HL-60 (cell line): Measurements from ENCODE around the gene MTMR12.

ENCODE experiments used
- DNase-seq, 2 experiments: peaks; one replicate each; pipeline ENCODE4 v3.0.0-alpha.2; 2010 to 2020; ENCODE audit warnings: low read depth in 1 of 2, low spot score in 1 of 2
- H3K27ac ChIP-seq: fragments of 250-450 bp; sonication (Bioruptor Pico); replicated peaks from 2 replicates; pipeline ENCODE4 v1.5.1; 2020; ENCODE audit warnings: mild to moderate bottlenecking, moderate library complexity
- H3K27me3 ChIP-seq: fragments of 250-450 bp; sonication (Bioruptor Pico); 2 replicates; pipeline ENCODE4 v1.5.1; 2021; ENCODE audit warnings: mild to moderate bottlenecking, moderate library complexity; ENCODE audit not compliant: insufficient read depth, poor library complexity, severe bottlenecking
- H3K4me3 ChIP-seq: replicated peaks from 2 replicates; pipeline ENCODE4 v1.5.1; 2011; ENCODE audit warnings: mild to moderate bottlenecking, control low read depth, low read length; ENCODE audit not compliant: insufficient read depth
- GABPA ChIP-seq: IDR thresholded peaks from 2 replicates; pipeline ENCODE4 v1.6.1; 2012; ENCODE audit warnings: low read depth
- POLR2AphosphoS5 ChIP-seq: IDR thresholded peaks from 2 replicates; pipeline ENCODE4 v1.6.1; 2012; ENCODE audit warnings: low read depth
- SPI1 ChIP-seq: IDR thresholded peaks from 2 replicates; pipeline ENCODE4 v1.6.1; 2012; ENCODE audit warnings: low read depth, mild to moderate bottlenecking, borderline replicate concordance
- long read RNA-seq: library from polyadenylated mRNA; unstranded; transcript quantifications from one replicate; pipeline ENCODE4 v2.0.0, GENCODE V29; 2020
- TF ChIP-seq, protein P1 (sequence below): IDR thresholded peaks from 2 replicates; pipeline ENCODE4 v1.6.1; 2012; ENCODE audit warnings: low read depth; ENCODE audit not compliant: insufficient replicate concordance
- TF ChIP-seq, protein P2 (sequence below): IDR thresholded peaks from one replicate; pipeline ENCODE4 v1.5.1; 2011; ENCODE audit warnings: low read length, control low read depth, inconsistent platforms; ENCODE audit not compliant: insufficient read depth

Gene MTMR12, protein sequence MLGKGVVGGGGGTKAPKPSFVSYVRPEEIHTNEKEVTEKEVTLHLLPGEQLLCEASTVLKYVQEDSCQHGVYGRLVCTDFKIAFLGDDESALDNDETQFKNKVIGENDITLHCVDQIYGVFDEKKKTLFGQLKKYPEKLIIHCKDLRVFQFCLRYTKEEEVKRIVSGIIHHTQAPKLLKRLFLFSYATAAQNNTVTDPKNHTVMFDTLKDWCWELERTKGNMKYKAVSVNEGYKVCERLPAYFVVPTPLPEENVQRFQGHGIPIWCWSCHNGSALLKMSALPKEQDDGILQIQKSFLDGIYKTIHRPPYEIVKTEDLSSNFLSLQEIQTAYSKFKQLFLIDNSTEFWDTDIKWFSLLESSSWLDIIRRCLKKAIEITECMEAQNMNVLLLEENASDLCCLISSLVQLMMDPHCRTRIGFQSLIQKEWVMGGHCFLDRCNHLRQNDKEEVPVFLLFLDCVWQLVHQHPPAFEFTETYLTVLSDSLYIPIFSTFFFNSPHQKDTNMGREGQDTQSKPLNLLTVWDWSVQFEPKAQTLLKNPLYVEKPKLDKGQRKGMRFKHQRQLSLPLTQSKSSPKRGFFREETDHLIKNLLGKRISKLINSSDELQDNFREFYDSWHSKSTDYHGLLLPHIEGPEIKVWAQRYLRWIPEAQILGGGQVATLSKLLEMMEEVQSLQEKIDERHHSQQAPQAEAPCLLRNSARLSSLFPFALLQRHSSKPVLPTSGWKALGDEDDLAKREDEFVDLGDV
- long read RNA-seq, full-length matches to known transcripts = 13 of 18 reads
- long read RNA-seq, partial matches to known transcripts = 3 of 18 reads
- long read RNA-seq, other reads (novel, unspliced or antisense) = 2 of 18 reads

DNA sequence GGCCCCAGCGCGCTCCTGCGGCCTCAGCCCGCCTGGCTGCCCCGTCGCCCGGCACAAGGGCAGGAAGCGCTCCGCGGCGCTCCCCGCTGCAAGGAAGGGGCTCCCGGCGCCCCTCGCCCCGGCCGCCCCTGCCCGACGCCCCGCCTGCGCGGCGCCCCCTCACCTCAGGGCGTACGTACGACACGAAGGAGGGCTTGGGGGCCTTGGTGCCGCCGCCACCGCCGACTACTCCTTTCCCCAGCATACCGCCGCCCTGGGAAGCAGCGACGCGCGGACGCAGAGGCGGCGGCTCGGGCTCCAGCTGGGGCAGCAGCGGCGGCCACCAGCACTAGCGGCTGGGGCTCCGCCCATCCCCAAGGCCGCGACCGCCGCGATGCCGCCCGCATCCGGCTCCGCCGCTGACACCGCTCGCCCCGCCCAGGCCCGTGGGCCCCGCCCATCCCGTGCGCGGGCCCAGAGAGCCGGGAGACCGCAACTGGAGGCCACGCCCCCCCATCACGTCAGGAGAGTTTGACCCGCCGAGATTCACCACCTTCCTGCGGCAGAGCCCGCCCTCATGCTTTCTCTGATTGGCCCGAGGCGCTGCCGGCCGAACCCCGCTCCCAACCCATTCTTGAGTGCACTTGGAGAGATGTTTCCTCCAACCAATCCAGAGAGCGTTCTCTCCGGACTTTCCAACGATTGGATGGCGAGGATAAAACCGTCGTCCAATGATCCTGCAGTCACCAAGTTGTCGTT, at the start of gene MTMR12:
MTMR12 (minus strand) TSS at position 345 of the 738 bp plus-strand sequence; CDS start at position 244, 101 bp downstream.
- Histone ChIP-seq H3K27me3 (no peaks in the 10 kb centered on the region), H3K4me3 (peak within 1 kb of the TSS; percentile 74), H3K27ac (peak within 1 kb of the TSS; percentile 78)
- TF ChIP-seq, protein P1, sequence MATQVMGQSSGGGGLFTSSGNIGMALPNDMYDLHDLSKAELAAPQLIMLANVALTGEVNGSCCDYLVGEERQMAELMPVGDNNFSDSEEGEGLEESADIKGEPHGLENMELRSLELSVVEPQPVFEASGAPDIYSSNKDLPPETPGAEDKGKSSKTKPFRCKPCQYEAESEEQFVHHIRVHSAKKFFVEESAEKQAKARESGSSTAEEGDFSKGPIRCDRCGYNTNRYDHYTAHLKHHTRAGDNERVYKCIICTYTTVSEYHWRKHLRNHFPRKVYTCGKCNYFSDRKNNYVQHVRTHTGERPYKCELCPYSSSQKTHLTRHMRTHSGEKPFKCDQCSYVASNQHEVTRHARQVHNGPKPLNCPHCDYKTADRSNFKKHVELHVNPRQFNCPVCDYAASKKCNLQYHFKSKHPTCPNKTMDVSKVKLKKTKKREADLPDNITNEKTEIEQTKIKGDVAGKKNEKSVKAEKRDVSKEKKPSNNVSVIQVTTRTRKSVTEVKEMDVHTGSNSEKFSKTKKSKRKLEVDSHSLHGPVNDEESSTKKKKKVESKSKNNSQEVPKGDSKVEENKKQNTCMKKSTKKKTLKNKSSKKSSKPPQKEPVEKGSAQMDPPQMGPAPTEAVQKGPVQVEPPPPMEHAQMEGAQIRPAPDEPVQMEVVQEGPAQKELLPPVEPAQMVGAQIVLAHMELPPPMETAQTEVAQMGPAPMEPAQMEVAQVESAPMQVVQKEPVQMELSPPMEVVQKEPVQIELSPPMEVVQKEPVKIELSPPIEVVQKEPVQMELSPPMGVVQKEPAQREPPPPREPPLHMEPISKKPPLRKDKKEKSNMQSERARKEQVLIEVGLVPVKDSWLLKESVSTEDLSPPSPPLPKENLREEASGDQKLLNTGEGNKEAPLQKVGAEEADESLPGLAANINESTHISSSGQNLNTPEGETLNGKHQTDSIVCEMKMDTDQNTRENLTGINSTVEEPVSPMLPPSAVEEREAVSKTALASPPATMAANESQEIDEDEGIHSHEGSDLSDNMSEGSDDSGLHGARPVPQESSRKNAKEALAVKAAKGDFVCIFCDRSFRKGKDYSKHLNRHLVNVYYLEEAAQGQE = no peak
- TF ChIP-seq SPI1 (no peak), POLR2AphosphoS5 (0 out of 2 replicates have a peak, but pooled peaks have one; percentile 37), GABPA (no peak)
- TF ChIP-seq, protein P2, sequence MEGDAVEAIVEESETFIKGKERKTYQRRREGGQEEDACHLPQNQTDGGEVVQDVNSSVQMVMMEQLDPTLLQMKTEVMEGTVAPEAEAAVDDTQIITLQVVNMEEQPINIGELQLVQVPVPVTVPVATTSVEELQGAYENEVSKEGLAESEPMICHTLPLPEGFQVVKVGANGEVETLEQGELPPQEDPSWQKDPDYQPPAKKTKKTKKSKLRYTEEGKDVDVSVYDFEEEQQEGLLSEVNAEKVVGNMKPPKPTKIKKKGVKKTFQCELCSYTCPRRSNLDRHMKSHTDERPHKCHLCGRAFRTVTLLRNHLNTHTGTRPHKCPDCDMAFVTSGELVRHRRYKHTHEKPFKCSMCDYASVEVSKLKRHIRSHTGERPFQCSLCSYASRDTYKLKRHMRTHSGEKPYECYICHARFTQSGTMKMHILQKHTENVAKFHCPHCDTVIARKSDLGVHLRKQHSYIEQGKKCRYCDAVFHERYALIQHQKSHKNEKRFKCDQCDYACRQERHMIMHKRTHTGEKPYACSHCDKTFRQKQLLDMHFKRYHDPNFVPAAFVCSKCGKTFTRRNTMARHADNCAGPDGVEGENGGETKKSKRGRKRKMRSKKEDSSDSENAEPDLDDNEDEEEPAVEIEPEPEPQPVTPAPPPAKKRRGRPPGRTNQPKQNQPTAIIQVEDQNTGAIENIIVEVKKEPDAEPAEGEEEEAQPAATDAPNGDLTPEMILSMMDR = no peak
- peak; percentile 97 to 100 for DNase-seq

DNA sequence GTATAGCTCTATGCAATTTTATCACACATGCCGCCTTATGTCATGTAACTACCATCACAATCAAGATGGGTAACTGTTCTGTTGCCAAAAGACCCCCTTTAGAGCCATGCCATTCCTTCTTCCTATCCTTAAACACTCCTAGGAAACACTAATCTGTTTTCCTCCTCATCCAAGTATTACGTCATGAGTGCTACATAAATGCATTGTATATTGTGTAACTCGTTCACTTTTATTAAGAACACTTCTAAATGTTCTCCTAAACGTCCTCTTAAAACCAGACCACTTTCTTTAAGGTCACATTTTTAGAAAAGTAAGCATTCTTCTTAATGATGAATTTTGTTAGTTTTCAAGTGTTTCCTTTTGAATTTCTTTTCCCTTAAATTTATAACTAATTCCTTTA, 49.8 kb upstream of the MTMR12 start:
- TF ChIP-seq, protein P2 = no peak
- TF ChIP-seq SPI1 (no peak), GABPA (no peak), POLR2AphosphoS5 (no peak)
- TF ChIP-seq, protein P1 = no peak
- no peak for DNase-seq
- Histone ChIP-seq H3K27ac (no peak overlapping the region), H3K4me3 (no peak overlapping the region), H3K27me3 (no peaks in the 10 kb centered on the region)

DNA sequence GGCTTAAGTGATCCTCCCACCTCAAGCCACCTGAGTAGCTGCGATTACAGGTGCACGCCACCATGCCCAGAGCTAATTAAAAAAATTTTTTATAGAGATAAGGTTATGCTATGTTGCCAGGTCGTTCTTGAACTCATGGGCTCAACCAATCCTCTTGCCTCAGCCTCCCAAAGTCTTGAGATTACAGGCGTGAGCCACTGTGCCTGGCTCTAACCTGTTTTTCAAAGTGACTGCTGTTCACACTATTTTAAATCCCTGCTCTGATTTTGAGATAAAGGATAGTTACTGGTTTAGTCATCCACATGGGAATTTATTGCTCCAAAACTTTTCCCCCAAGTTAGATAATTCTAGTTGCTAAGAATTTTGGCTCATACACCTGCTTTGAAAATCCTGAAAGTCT, 48.2 kb upstream of the MTMR12 start:
- H3K27ac ChIP-seq = no peak overlapping the region
- no peak for TF ChIP-seq POLR2AphosphoS5
- TF ChIP-seq, protein P1 = no peak
- no peak for TF ChIP-seq SPI1
- TF ChIP-seq, protein P2 = no peak
- no peak for TF ChIP-seq GABPA
- DNase-seq = no peak
- no peaks in the 10 kb centered on the region for H3K27me3 ChIP-seq
- no peak overlapping the region for H3K4me3 ChIP-seq
